Mesenchymal stem cell (in vitro differentiated cells and primary cell): Measurements from ENCODE around the gene MAGEA9B.
"Not testable (repeated sequence)": the region's sequence is repeated elsewhere in the genome, so short reads cannot be mapped to it uniquely, and the experiment has no call there.

Experiments used
- DNase-seq: peaks from one replicate; pipeline ENCODE4 v3.0.0-alpha.2; 2013
- H2AFZ ChIP-seq: one replicate; pipeline ENCODE4 v1.6.1; 2013; ENCODE audit warnings: low read depth, mild to moderate bottlenecking, control low read depth, inconsistent platforms, low read length, moderate library complexity
- H2AK5ac ChIP-seq: 2 replicates; pipeline ENCODE4 v1.6.1; 2013; ENCODE audit warnings: low read length, moderate library complexity, mild to moderate bottlenecking, inconsistent platforms; ENCODE audit not compliant: severe bottlenecking
- H2BK120ac ChIP-seq: one replicate; pipeline ENCODE4 v1.6.1; 2013; ENCODE audit warnings: low read depth, mild to moderate bottlenecking, inconsistent platforms, low read length, moderate library complexity
- H2BK12ac ChIP-seq, 2 experiments: one replicate each; pipeline ENCODE4 v1.6.1; 2013; ENCODE audit warnings: inconsistent platforms in 2 of 2, low read length in 2 of 2, mild to moderate bottlenecking in 2 of 2, moderate library complexity in 2 of 2, control low read depth in 1 of 2
- H2BK15ac ChIP-seq: one replicate; pipeline ENCODE4 v1.6.1; 2013; ENCODE audit warnings: mild to moderate bottlenecking, low read depth, inconsistent platforms; ENCODE audit not compliant: poor library complexity, severe bottlenecking
- H2BK5ac ChIP-seq: 2 replicates; pipeline ENCODE4 v1.6.1; 2013; ENCODE audit warnings: low read depth, mild to moderate bottlenecking, low read length, control low read depth, inconsistent platforms; ENCODE audit not compliant: poor library complexity, severe bottlenecking
- H3K14ac ChIP-seq, 2 experiments: one replicate each; pipeline ENCODE4 v1.6.1; 2013; ENCODE audit warnings: inconsistent platforms in 2 of 2, low read length in 2 of 2, control low read depth in 1 of 2, mild to moderate bottlenecking in 1 of 2, moderate library complexity in 1 of 2
- H3K18ac ChIP-seq, 2 experiments: one replicate each; pipeline ENCODE4 v1.6.1; 2013; ENCODE audit warnings: inconsistent platforms in 2 of 2, low read length in 2 of 2, control low read depth in 1 of 2, low read depth in 1 of 2, mild to moderate bottlenecking in 1 of 2
- H3K23ac ChIP-seq, 2 experiments: one replicate each; pipeline ENCODE4 v1.6.1; 2013; ENCODE audit warnings: inconsistent platforms in 2 of 2, low read length in 2 of 2, mild to moderate bottlenecking in 2 of 2, moderate library complexity in 2 of 2, control low read depth in 1 of 2
- H3K27ac ChIP-seq: 2 replicates; pipeline ENCODE4 v1.5.1; 2013; ENCODE audit warnings: mild to moderate bottlenecking, moderate library complexity, low read length, control low read depth, inconsistent platforms; ENCODE audit not compliant: poor library complexity, severe bottlenecking
- H3K27me3 ChIP-seq, 2 experiments: 2 replicates each; pipeline versions ENCODE4 v1.6.1 to v1.7.0; 2013; ENCODE audit warnings: low read length in 2 of 2, mild to moderate bottlenecking in 2 of 2, moderate library complexity in 2 of 2, control low read depth in 1 of 2, inconsistent platforms in 1 of 2; ENCODE audit not compliant: control insufficient read depth in 1 of 2, insufficient read depth in 1 of 2
- H3K36me3 ChIP-seq, 2 experiments: 2 replicates each; pipeline versions ENCODE4 v1.6.1 to v1.7.0; 2013; ENCODE audit warnings: low read length in 2 of 2, control low read depth in 1 of 2, inconsistent platforms in 1 of 2, low read depth in 1 of 2, mild to moderate bottlenecking in 1 of 2; ENCODE audit not compliant: insufficient read depth in 2 of 2, control insufficient read depth in 1 of 2
- H3K4ac ChIP-seq, 2 experiments: one replicate each; pipeline ENCODE4 v1.6.1; 2013; ENCODE audit warnings: inconsistent platforms in 2 of 2, low read length in 2 of 2, mild to moderate bottlenecking in 2 of 2, moderate library complexity in 2 of 2, control low read depth in 1 of 2, low read depth in 1 of 2
- H3K4me1 ChIP-seq: 2 replicates; pipeline ENCODE4 v1.6.1; 2013; ENCODE audit warnings: low read depth, low read length, control low read depth; ENCODE audit not compliant: control insufficient read depth, insufficient read depth
- H3K4me2 ChIP-seq: 2 replicates; pipeline ENCODE4 v1.6.1; 2013; ENCODE audit warnings: low read length, mild to moderate bottlenecking, inconsistent platforms; ENCODE audit not compliant: poor library complexity, severe bottlenecking
- H3K4me3 ChIP-seq, 2 experiments: 2 replicates each; pipeline versions ENCODE4 v1.5.1 to v1.7.0; 2013; ENCODE audit warnings: low read length in 2 of 2, mild to moderate bottlenecking in 2 of 2, control low read depth in 1 of 2, low read depth in 1 of 2; ENCODE audit not compliant: insufficient read depth in 1 of 2
- H3K79me1 ChIP-seq: replicated peaks from 2 replicates; pipeline ENCODE4 v1.6.1; 2013; ENCODE audit warnings: mild to moderate bottlenecking, control low read depth, low read length, inconsistent platforms; ENCODE audit not compliant: poor library complexity, severe bottlenecking
- H3K9ac ChIP-seq: 2 replicates; pipeline ENCODE4 v1.7.0; 2013; ENCODE audit warnings: mild to moderate bottlenecking, low read length, moderate library complexity
- H3K9me3 ChIP-seq: 2 replicates; pipeline ENCODE4 v1.7.0; 2013; ENCODE audit warnings: mild to moderate bottlenecking, low read length; ENCODE audit not compliant: control insufficient read depth
- H4K8ac ChIP-seq: one replicate; pipeline ENCODE4 v1.6.1; 2013; ENCODE audit warnings: inconsistent platforms, mild to moderate bottlenecking, low read length, moderate library complexity
- H4K91ac ChIP-seq: one replicate; pipeline ENCODE4 v1.6.1; 2013; ENCODE audit warnings: mild to moderate bottlenecking, low read length, inconsistent platforms
- WGBS: methylation state at CpG from one replicate; pipeline ENCODE4 v1.1.7; 2013; ENCODE audit warnings: mixed read lengths; 5-methylcytosine and 5-hydroxymethylcytosine counted together

Gene MAGEA9B

DNA sequence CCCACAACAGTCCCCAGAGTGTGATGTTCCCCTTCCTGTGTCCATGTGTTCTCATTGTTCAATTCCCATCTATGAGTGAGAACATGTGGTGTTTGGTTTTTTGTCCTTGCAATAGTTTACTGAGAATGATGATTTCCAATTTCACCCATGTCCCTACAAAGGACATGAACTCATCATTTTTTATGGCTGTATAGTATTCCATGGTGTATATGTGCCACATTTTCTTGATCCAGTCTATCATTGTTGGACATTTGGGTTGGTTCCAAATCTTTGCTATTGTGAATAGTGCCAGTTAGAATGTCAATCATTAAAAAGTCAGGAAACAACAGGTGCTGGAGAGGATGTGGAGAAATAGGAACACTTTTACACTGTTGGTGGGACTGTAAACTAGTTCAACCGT, 32.4 kb upstream of the MAGEA9B start:
- H3K9me3 ChIP-seq, H3K9ac ChIP-seq, H3K27me3 ChIP-seq, DNase-seq, H3K4me2 ChIP-seq, H3K4me3 ChIP-seq, H3K14ac ChIP-seq, H2AK5ac ChIP-seq, H2BK12ac ChIP-seq, H2BK5ac ChIP-seq, H2BK15ac ChIP-seq, H4K91ac ChIP-seq, H3K4me1 ChIP-seq, H2BK120ac ChIP-seq, H2AFZ ChIP-seq, H3K23ac ChIP-seq, H3K79me1 ChIP-seq, H3K27ac ChIP-seq, H3K36me3 ChIP-seq, H4K8ac ChIP-seq, H3K4ac ChIP-seq, H3K18ac ChIP-seq: not testable (repeated sequence)
- WGBS = no CpG with 5 or more reads among the region's 1 CpG

DNA sequence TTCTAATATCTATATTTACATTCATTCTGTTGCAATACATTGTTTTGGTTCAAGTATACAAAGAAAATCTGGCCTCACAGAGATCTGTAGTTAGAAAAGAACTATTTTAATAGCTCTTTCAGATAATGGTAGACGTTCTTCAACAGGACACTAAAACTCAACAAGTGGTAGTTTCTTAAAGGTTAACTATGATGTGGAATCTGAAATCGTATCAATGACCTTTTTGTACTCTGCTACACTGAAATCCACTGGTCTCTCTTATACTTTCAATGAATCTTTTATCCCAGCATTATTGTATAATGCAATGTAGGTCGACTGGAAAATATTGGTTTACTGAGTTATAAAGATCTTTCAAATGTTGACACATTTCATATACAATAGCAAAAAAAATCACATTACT, 31.6 kb upstream of the MAGEA9B start:
- DNase-seq = no peak
- Histone ChIP-seq H3K14ac (no peak overlapping the region), H3K23ac (no peak overlapping the region), H2BK15ac (no peak overlapping the region), H3K4me3 (no peak overlapping the region), H3K27ac (no peak overlapping the region), H2BK120ac (no peak overlapping the region), H2BK5ac (no peak overlapping the region), H3K9ac (no peak overlapping the region), H3K36me3 (no peaks in the 10 kb centered on the region), H4K91ac (no peak overlapping the region), H3K4ac (no peak overlapping the region), H3K79me1 (no peaks in the 10 kb centered on the region), H2BK12ac (no peak overlapping the region), H3K27me3 (peaks cover 0 to 2% of the 10 kb centered on the region in 2 experiments), H3K9me3 (no peaks in the 10 kb centered on the region), H2AK5ac (no peak overlapping the region), H3K4me1 (no peaks in the 10 kb centered on the region), H3K4me2 (no peak overlapping the region), H3K18ac (no peak overlapping the region), H2AFZ (no peak overlapping the region), H4K8ac (no peak overlapping the region)
- WGBS = no CpG with 5 or more reads among the region's 3 CpGs

- no peak for DNase-seq
- Histone ChIP-seq H2BK12ac (no peak overlapping the region), H2BK120ac (no peak overlapping the region), H3K23ac (no peak overlapping the region), H3K27me3 (peaks cover 0 to 4% of the 10 kb centered on the region in 2 experiments), H3K9ac (no peak overlapping the region), H3K79me1 (peaks cover 15% of the 10 kb centered on the region), H2BK15ac (no peak overlapping the region), H2AK5ac (no peak overlapping the region), H3K9me3 (no peaks in the 10 kb centered on the region), H2BK5ac (no peak overlapping the region), H3K4ac (no peak overlapping the region), H4K8ac (no peak overlapping the region), H3K18ac (no peak overlapping the region), H3K27ac (no peak overlapping the region), H3K14ac (no peak overlapping the region), H2AFZ (no peak overlapping the region), H3K36me3 (peaks cover 4 to 8% of the 10 kb centered on the region in 2 experiments), H3K4me1 (peaks cover 2% of the 10 kb centered on the region), H3K4me3 (no peak overlapping the region), H4K91ac (no peak overlapping the region), H3K4me2 (no peak overlapping the region)
- no CpG with 5 or more reads among the region's 1 CpG for WGBS
Measured at GRCh38 chrX:149611623-149612175, 24.4 kb upstream of the MAGEA9B start.

GRCh38 chrX:149610511-149610910, 23.3 kb upstream of the MAGEA9B start:
- Histone ChIP-seq H3K79me1 (peaks cover 17% of the 10 kb centered on the region), H2BK12ac (no peak overlapping the region), H2BK5ac (no peak overlapping the region), H4K8ac (no peak overlapping the region), H3K18ac (no peak overlapping the region), H3K23ac (no peak overlapping the region), H3K9me3 (no peaks in the 10 kb centered on the region), H2BK15ac (no peak overlapping the region), H2AFZ (no peak overlapping the region), H3K4me3 (no peak overlapping the region), H3K4ac (no peak overlapping the region), H2BK120ac (no peak overlapping the region), H4K91ac (no peak overlapping the region), H3K4me1 (peaks cover 7% of the 10 kb centered on the region), H3K27me3 (peaks cover 0 to 4% of the 10 kb centered on the region in 2 experiments), H2AK5ac (no peak overlapping the region), H3K14ac (no peak overlapping the region), H3K9ac (no peak overlapping the region), H3K27ac (no peak overlapping the region), H3K36me3 (peaks cover 4 to 14% of the 10 kb centered on the region in 2 experiments), H3K4me2 (no peak overlapping the region)
- no peak for DNase-seq
- WGBS = 95% methylated on average over 3 of the region's 5 CpGs
